ENCODE measurements around the gene LRRC18.

Gene LRRC18

DNA sequence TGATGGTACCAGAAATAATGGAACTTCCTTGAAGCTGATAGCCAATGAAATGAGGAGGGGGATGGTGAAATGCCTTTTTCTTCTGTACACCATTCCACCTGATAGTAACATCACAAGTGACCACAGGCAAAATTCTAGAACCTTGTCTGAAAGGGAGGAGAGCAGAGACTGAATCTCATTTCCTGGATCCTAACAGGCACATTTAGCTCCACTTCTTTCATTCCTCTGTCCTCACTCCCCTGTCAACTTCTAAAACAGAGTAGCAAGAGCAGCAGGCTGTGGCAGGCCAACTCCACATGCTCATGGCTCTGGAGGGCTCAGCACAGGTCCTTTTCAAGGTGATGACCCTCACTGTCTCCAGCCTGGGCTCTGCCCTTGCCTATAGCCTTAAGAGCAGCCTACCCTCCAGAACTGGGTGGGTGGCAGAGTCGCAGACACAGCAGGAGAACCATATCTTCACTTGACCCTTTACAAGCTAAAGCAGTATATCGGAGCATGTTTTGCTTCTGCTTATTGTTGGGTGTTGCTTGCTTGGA, at the start of gene LRRC18:
TSS of gene LRRC18 (minus strand) at position 51 of the 536 bp plus-strand sequence. CDS start 25,685 bp downstream, outside the sequence.
- DNase-seq (ENCODE audit: low read depth in 2 of 2) = no peak

GRCh38 chr10:48985621-48986158, 46.0 kb upstream of the LRRC18 start:
- DNase-seq (ENCODE audit: low read depth in 2 of 2) = no peak

DNA sequence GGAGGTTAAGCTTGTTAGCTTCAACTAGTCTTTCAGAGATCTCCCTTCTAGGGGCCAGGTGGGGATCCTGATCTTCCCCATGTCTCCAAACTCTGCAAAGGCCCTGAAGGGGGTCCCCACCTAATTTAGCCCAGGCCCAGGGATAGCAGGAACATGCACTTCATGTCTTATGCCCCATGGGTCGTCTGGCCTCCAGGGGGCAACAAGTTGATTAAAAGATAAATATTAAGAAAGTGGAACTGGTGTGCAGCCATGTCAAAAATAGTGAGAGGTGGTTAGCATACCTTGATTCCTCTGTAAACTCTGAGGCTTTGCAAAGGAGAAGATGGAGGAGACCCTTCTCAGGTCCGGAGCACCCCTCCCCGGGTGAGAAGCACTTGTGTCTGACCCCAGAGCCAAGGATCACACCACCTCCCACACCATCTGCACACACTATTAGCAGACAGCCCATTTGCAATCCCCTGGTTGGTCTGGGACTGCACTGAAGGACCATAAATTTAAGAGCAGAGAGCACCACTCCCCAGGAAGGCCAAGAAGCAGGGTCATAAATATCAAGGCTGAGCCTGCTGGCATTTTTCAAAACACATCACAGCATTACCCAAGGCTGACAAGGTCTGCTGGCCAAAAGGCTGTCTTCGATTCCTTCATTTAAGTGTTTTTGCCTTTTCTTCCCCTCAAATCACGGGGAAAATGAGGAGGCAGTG, 44.2 kb upstream of the LRRC18 start:
- no peak for DNase-seq (ENCODE audit: low read depth in 2 of 2)

DNA sequence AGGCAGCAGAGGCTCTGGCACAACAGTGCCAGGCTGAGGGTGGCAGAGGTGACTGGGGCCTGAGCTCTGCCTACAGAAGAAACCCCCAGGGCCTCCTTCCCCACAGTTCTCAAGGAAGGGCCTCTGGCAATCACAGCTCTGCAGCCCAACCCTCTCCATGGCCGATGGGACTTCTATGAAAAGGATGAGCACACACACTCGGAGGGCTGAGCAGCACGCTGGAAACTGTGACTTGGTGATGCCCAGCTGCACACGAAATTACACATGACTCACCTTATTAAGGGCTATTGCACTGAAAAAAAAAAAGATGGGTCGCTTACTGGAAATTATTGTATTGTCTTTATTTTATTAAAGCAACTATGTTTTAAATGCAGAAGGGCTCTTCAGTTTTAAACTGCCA, 42.9 kb upstream of the LRRC18 start:
- DNase-seq (ENCODE audit: low read depth in 2 of 2) = no peak

DNA sequence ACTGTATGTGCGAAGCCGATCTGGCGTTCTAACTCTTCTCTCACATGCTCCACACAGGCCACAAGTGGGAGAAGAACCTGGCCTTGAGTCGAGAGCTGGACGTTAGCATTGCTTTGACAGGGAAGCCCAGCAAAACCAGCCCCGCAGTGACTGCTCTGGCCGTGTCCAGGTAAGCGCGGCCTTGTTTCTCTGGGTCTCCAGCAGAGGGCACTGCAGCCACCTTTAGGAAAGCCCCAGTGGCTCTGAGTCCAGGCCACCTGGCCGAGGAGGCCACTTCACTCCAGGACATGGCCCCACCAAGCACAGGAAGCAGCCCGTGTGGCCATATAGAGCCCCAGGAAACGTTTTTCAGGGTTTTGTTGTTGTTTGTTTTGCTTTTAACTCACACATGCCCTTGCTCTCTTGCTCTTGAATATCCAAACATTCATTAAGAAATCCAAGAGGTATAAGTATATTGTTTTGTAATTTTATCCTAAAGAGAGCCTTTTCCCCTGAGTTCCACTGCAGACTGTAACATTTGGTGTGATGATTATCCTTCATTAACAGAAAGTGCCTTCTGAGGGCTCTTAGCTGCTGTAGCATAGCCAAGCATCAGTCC, 41.8 kb upstream of the LRRC18 start:
- DNase-seq (ENCODE audit: low read depth in 2 of 2) = peak in 1 of 2 donors; percentile 9

DNA sequence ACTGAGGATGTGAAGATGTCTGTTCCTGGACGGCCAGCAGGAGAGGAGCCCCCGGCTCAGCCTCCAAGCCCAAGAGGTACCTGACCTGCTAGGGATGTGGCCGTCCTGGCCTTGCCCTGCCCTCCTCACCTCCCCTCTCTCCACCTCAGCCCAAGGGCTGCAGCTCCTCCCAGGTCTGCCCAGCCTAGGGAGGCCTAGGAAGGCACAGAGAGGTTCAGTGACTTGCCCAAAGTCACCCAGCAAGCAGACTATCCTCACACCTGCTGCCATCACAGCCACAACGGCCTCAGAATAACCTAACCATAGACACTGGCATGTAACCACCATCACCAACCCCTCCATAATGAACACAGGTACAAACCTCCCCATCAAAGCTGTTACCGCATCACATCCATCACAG, 38.7 kb upstream of the LRRC18 start:
- no peak for DNase-seq (ENCODE audit: low read depth in 2 of 2)

DNA sequence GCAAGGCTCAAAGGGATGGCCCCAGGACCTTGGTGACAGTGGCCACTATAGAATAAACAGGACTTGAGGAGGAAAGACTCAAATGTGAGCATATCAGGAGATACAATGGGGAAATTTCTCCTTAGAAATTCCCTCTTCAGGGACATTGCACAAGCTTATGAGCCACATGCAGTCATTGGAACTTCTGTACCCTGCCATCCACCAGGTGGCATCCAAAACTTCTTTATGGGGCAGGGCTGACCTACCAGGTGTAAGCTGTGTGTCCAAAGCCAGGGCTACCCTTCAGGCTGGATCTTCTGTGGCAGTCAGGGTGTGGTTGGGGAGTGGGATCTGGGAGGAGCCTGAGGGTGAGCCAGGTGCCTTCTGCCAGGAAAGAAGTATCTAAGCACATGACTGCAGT, 36.6 kb upstream of the LRRC18 start:
- DNase-seq (ENCODE audit: low read depth in 2 of 2) = no peak

- DNase-seq (ENCODE audit: low read depth in 2 of 2) = no peak
Observed at GRCh38 chr10:48974510-48975156, 35.0 kb upstream of the LRRC18 start.

DNA sequence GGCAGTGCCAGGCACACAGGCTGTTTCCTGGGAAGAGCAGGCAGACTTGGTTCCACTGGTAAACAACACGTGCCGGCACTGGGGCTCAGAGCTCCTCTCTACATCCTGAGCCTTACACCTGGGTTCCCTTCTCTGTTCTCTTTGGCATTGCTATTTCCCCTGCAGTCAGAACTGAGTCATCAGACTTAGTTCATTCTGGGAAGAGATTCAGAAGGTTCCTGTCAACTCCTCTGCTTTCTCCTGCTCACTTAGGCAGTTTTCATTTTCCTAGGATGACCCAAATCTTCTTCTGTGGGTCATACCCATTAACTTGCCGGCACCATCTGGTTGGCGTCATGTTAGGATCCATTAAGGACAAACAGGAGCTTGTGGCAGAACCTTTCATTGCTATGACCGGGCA, 33.4 kb upstream of the LRRC18 start:
- no peak for DNase-seq (ENCODE audit: low read depth in 2 of 2)

GRCh38 chr10:48970654-48971053, 31.0 kb upstream of the LRRC18 start:
- no peak for DNase-seq (ENCODE audit: low read depth in 2 of 2)

GRCh38 chr10:48970046-48970445, 30.4 kb upstream of the LRRC18 start:
- DNase-seq (ENCODE audit: low read depth in 2 of 2) = no peak

- no peak for DNase-seq (ENCODE audit: low read depth in 2 of 2)
Observed at GRCh38 chr10:48968036-48968435, 28.4 kb upstream of the LRRC18 start.

DNA sequence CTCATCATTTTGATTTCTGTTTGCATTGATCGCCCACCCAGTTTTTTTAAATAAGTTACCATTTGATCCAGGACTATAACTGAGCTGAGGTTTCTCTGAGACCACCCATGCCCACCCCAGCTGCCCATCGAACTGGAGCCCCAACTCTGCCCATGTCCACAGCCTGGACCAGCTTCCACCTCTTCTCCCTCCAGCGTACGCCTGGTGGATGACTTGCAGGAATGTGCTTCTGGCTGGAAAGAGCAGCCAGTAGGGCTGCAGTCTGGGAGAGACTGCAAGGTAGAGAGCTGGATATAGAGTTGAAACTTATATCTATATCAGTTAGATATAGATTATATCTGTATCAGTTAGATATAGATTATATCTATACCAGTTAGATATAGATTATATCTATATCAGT, 25.8 kb upstream of the LRRC18 start:
- no peak for DNase-seq (ENCODE audit: low read depth in 2 of 2)

GRCh38 chr10:48964038-48964437, 24.4 kb upstream of the LRRC18 start:
- no peak for DNase-seq (ENCODE audit: low read depth in 2 of 2)

- no peak for DNase-seq (ENCODE audit: low read depth in 2 of 2)
Observed at GRCh38 chr10:48958598-48959190, 19.1 kb upstream of the LRRC18 start.

- DNase-seq (ENCODE audit: low read depth in 2 of 2) = no peak
Observed at GRCh38 chr10:48957361-48958151, 17.9 kb upstream of the LRRC18 start.

GRCh38 chr10:48951707-48952106, 12.1 kb upstream of the LRRC18 start:
- no peak for DNase-seq (ENCODE audit: low read depth in 2 of 2)

DNA sequence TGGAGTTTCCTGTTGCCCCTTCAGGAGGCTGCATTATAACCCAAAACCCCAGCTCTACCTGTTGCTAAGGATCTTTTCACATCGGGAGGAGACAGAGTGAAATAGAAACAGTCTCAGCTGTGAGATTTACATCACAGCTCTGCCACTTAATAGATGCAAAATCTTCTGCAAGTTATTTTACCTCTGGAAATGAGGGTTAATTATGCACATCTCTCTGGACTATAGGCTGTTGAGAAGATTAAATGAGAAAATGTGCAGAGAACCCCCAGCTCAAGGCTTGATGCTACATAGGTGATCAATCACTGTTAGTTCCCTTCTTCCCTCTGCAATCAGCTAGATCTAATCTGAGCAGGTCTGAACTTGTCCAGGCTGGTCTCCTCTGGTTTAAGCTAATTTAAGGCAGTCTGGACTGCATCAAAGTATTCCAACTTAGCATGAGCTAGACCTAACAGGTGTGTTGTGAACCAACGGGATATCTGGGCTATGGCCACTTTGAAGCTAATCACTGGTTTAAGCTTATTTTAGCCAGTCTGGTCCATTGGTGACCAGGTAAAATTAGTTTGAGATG, 8.9 kb upstream of the LRRC18 start:
- DNase-seq (ENCODE audit: low read depth in 2 of 2) = no peak

- DNase-seq (ENCODE audit: low read depth in 2 of 2) = no peak
Observed at GRCh38 chr10:48947690-48948469, 8.2 kb upstream of the LRRC18 start.

DNA sequence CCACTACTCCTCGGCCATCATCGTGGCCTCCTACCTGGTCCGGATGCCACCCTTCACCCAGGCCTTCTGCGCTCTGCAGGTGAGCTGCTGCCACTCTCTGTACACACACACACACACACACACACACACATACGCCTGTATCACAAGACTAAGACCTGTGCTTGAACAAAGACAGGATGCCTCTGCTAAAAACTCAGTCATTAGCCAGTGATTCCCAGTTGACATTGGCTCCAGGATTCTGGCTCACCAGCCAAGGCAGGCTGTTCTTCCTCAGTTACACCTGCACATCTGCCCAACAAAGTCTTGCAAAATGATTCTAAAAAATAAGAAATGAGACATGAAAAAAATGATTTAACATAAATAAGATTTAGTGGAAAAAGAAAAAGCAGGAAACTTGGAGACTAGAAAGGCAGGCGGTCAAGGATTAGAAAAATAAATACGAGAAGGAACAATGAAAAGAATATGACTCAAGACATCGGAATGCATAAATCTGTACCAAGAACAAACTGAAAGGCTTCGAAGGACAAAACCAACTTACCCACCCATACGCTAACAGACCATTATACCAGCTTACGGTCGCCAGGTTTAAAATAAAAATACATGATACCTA, 7.4 kb upstream of the LRRC18 start:
- no peak for DNase-seq (ENCODE audit: low read depth in 2 of 2)

Data from stimulated activated CD4-positive, alpha-beta T cell treated with anti-CD3 and anti-CD28 coated beads, Interleukin-1b, Interleukin-23, amount 100 ng/mL, for 4 hours (primary cell).